HepG2 (cell line): ENCODE measurements around the gene TMEM183A. TPM values are rescaled to one million over a fixed set of nuclear protein-coding genes. Genes with fewer than 3 reads are reported as not detected.

ENCODE experiments used
- ATAC-seq: fragments of 200-7000 bp; cut with Tn5 transposase; 3 replicates; pipeline ENCODE4 v1.9.1; 2020; ENCODE audit warnings: mild to moderate bottlenecking, moderate library complexity
- BruUV-seq: library from RNA; stranded (reverse); fragments of 400-500 nt; replicated peaks from 2 replicates; lab custom pipeline; 2021; lab: Mats Ljungman, UMichigan
- CTCF ChIA-PET: fragments of 300-600 bp; formaldehyde crosslinking; extraction: SDS; loops from one replicate; lab custom pipeline; 2021; ENCODE audit warnings: low total read pairs, inconsistent platforms, low intra/inter-chr PET ratio; lab: Yijun Ruan, JAX
- POLR2A ChIA-PET: fragments of 350-600 bp; sonication (Branson Sonifier 250); formaldehyde crosslinking; loops from one replicate; lab custom pipeline; 2020; ENCODE audit warnings: antibody characterized with exemption, inconsistent platforms; lab: Yijun Ruan, JAX
- DNase-seq: peaks from one replicate; pipeline ENCODE4 v3.0.0-alpha.2; 2015; ENCODE audit warnings: low spot score
- FAIRE-seq: peaks from 3 replicates; lab custom pipeline; 2011; peaks lifted over from hg19 to GRCh38; lab: Jason Lieb, UNC
- H2AFZ ChIP-seq: one replicate; pipeline ENCODE4 v1.6.1; 2011; ENCODE audit warnings: low read length, inconsistent platforms
- H3K27ac ChIP-seq: fragments of 300-600 bp; 3 replicates; pipeline ENCODE4 v1.8.0; 2011; ENCODE audit warnings: mixed run types, mild to moderate bottlenecking, mixed read lengths, low read length, inconsistent platforms; ENCODE audit not compliant: insufficient read depth; ENCODE audit errors: extremely low read length
- H3K27me3 ChIP-seq, 2 experiments: fragments of 200-600 bp in 1 of 2; 2 replicates in 1 of 2; 3 replicates in 1 of 2; pipeline versions ENCODE4 v1.6.0 to v1.8.0; 2011; ENCODE audit warnings: low read length in 2 of 2, mild to moderate bottlenecking in 2 of 2, moderate library complexity in 2 of 2, inconsistent platforms in 1 of 2; ENCODE audit not compliant: insufficient read depth in 2 of 2, control insufficient read depth in 1 of 2
- H3K36me3 ChIP-seq, 2 experiments: fragments of 200-600 bp in 1 of 2; replicated peaks in 1 of 2; 2 replicates in 1 of 2; 3 replicates in 1 of 2; pipeline versions ENCODE4 v1.5.1 to v1.8.0; 2011; ENCODE audit warnings: low read length in 2 of 2, inconsistent platforms in 1 of 2; ENCODE audit not compliant: insufficient read depth in 2 of 2, control insufficient read depth in 1 of 2
- H3K4me1 ChIP-seq: 2 replicates; pipeline ENCODE4 v1.5.1; 2012; ENCODE audit warnings: low read length, inconsistent platforms; ENCODE audit not compliant: insufficient read depth
- H3K4me2 ChIP-seq: 2 replicates; pipeline ENCODE4 v1.6.0; 2011; ENCODE audit warnings: low read depth, low read length, inconsistent platforms
- H3K4me3 ChIP-seq, 3 experiments: fragments of 200-600 bp in 1 of 3; sonication (generic), shearing (Covaris generic) in 1 of 3; replicated peaks in 1 of 3; 2 replicates each; pipeline ENCODE4 v1.5.1; 2011 to 2016; ENCODE audit warnings: low read length in 3 of 3, inconsistent platforms in 2 of 3, low read depth in 2 of 3, mild to moderate bottlenecking in 2 of 3, control low read depth in 1 of 3, mixed read lengths in 1 of 3; ENCODE audit not compliant: insufficient read depth in 1 of 3
- H3K79me2 ChIP-seq: one replicate; pipeline ENCODE4 v1.6.1; 2011; ENCODE audit warnings: low read length, inconsistent platforms; ENCODE audit not compliant: insufficient read depth
- H3K9ac ChIP-seq: 2 replicates; pipeline ENCODE4 v1.6.0; 2011; ENCODE audit warnings: mild to moderate bottlenecking, low read depth, low read length, inconsistent platforms; ENCODE audit not compliant: insufficient read depth
- H3K9me3 ChIP-seq: 2 replicates; pipeline ENCODE4 v1.5.1; 2012; ENCODE audit warnings: mild to moderate bottlenecking, low read length
- H4K20me1 ChIP-seq: 2 replicates; pipeline ENCODE4 v1.6.0; 2011; ENCODE audit warnings: inconsistent platforms, mild to moderate bottlenecking, low read length, moderate library complexity; ENCODE audit not compliant: insufficient read depth
- ATF3 ChIP-seq: sonication (generic); formaldehyde crosslinking; IDR thresholded peaks from 2 replicates; pipeline ENCODE4 v1.4.0; 2020; ENCODE audit warnings: missing genetic modification reagents
- CBX5 ChIP-seq: sonication (generic); formaldehyde crosslinking; IDR thresholded peaks from 2 replicates; pipeline ENCODE4 v1.4.0; 2020; ENCODE audit warnings: missing genetic modification reagents, borderline replicate concordance
- CENPT ChIP-seq: sonication (generic); formaldehyde crosslinking; IDR thresholded peaks from 2 replicates; pipeline ENCODE4 v1.8.0; 2022; ENCODE audit warnings: low read depth, mild to moderate bottlenecking, moderate library complexity, missing genetic modification reagents
- DZIP1 ChIP-seq: sonication (generic); formaldehyde crosslinking; IDR thresholded peaks from 2 replicates; pipeline ENCODE4 v1.5.0; 2020; ENCODE audit warnings: mild to moderate bottlenecking, missing genetic modification reagents
- ETV6 ChIP-seq: sonication (generic); formaldehyde crosslinking; conservative IDR thresholded peaks from 2 replicates; pipeline ENCODE4 v1.4.0; 2020; ENCODE audit warnings: missing genetic modification reagents
- IRX3 ChIP-seq: sonication (generic); formaldehyde crosslinking; IDR thresholded peaks from 2 replicates; pipeline ENCODE4 v1.8.1; 2023; ENCODE audit warnings: mild to moderate bottlenecking, low read depth, missing genetic modification reagents, borderline replicate concordance
- NRL ChIP-seq: sonication (generic); formaldehyde crosslinking; IDR thresholded peaks from 2 replicates; pipeline ENCODE4 v1.5.0; 2020; ENCODE audit warnings: missing genetic modification reagents, mild to moderate bottlenecking, moderate library complexity, borderline replicate concordance
- XRCC5 ChIP-seq: fragments of 200-400 bp; formaldehyde crosslinking; optimal IDR thresholded peaks from 2 replicates; pipeline ENCODE3; 2017; ENCODE audit warnings: mild to moderate bottlenecking, low read length
- WGBS: methylation state at CpG from one replicate; pipeline ENCODE4 v1.1.6; 2017; ENCODE audit warnings: low lambda C conversion rate; 5-methylcytosine and 5-hydroxymethylcytosine counted together
- in situ Hi-C: cut with HindIII; loops from 2 replicates; pipeline ENCODE4 v1.10.0; 2017; ENCODE audit warnings: low pct_unique_long_range_greater_than_20kb; ENCODE audit not compliant: extremely low pct_ligation_motif_present
- intact Hi-C: fragments of 100-400 bp; cut with micrococcal nuclease; formaldehyde crosslinking; loops from one replicate; pipeline ENCODE4 v1.10.0; 2022; ENCODE audit not compliant: unreplicated experiment
- polyA plus RNA-seq, 8 experiments: library from polyadenylated mRNA; depleted of rRNA in 3 of 8; stranded (reverse) in 7 of 8; unstranded in 1 of 8; fragments of >200 nt; fragmentation: Illumina TruSeq in 4 of 8; extraction: Trizol in 4 of 8; gene quantifications; 2 replicates each; pipeline versions ENCODE4 v1.2.1 to v1.2.3, GENCODE V29; 2011 to 2016; ENCODE audit warnings: low read depth in 4 of 8, missing spikeins in 1 of 8, mixed read lengths in 1 of 8; ENCODE audit not compliant: insufficient read depth in 1 of 8
- total RNA-seq, 5 experiments: library from RNA; depleted of rRNA; stranded (reverse); fragments of >200 nt; fragmentation: Illumina TruSeq; extraction: Trizol; gene quantifications; 2 replicates each; pipeline ENCODE4 v1.2.3, GENCODE V29; 2016; ENCODE audit warnings: low read depth in 1 of 5

TMEM183A gene
- total and polyA plus RNA-seq, 2 of the 13 experiments (the other 11 are each of a cell fraction or from before 2014, with no cell fraction given) = 59.7 to 82.0 TPM

GRCh38 chr1:203017061-203017460, 9.9 kb downstream of the TMEM183A start:
- POLR2A ChIA-PET = no interaction called here
- CTCF ChIA-PET = no interaction called here
- no peaks in the 10 kb centered on the region for H3K4me1 ChIP-seq
- H3K36me3 ChIP-seq = peaks cover 26 to 84% of the 10 kb centered on the region in 2 experiments
- intact Hi-C loops = no loop called here
- DNase-seq = no peak
- no peak for ATAC-seq
- in situ Hi-C loops = no loop called here
- no peak overlapping the region for H2AFZ ChIP-seq
- no peaks in the 10 kb centered on the region for H3K27me3 ChIP-seq
- peaks cover 10% of the 10 kb centered on the region for H3K79me2 ChIP-seq
- FAIRE-seq = no peak
- H3K9ac ChIP-seq = no peak overlapping the region
- H3K4me3 ChIP-seq = no peak overlapping the region
- H3K27ac ChIP-seq = no peak overlapping the region
- H4K20me1 ChIP-seq = no peaks in the 10 kb centered on the region
- no peaks in the 10 kb centered on the region for H3K9me3 ChIP-seq
- H3K4me2 ChIP-seq = no peak overlapping the region
- TF ChIP-seq CBX5 (CRISPR knock-in tag) (no peak), DZIP1 (CRISPR knock-in tag) (no peak), XRCC5 (no peak), CENPT (CRISPR knock-in tag) (no peak), NRL (no peak), IRX3 (CRISPR knock-in tag) (no peak), ETV6 (no peak), ATF3 (CRISPR knock-in tag) (no peak)
- WGBS = 100% methylated on average over 4 of the region's 4 CpGs
- no TSS peak for BruUV-seq
